Subcutaneous abdominal adipose tissue (tissue), 5 donors: Measurements from ENCODE around the gene CPVL.

Experiments used
- H3K27ac ChIP-seq: one replicate; pipeline ENCODE4 v1.7.0; 2013; ENCODE audit warnings: low read depth, mild to moderate bottlenecking, inconsistent platforms, low read length, moderate library complexity
- H3K27me3 ChIP-seq, 5 donors: one replicate each; pipeline ENCODE4 v1.7.0; 2013; ENCODE audit warnings: low read length in 5 of 5, inconsistent platforms in 1 of 5; ENCODE audit not compliant: control insufficient read depth in 5 of 5, insufficient read depth in 4 of 5
- H3K36me3 ChIP-seq, 5 donors: one replicate each; pipeline ENCODE4 v1.7.0; 2013; ENCODE audit warnings: low read length in 5 of 5; ENCODE audit not compliant: control insufficient read depth in 5 of 5, insufficient read depth in 5 of 5
- H3K4me1 ChIP-seq, 5 donors: one replicate each; pipeline ENCODE4 v1.7.0; 2013; ENCODE audit warnings: low read length in 5 of 5, mild to moderate bottlenecking in 3 of 5, moderate library complexity in 1 of 5; ENCODE audit not compliant: control insufficient read depth in 5 of 5, insufficient read depth in 5 of 5
- H3K4me3 ChIP-seq, 5 donors: one replicate each; pipeline ENCODE4 v1.7.0; 2013; ENCODE audit warnings: low read length in 5 of 5, low read depth in 1 of 5
- H3K9ac ChIP-seq, 5 donors: one replicate each; pipeline ENCODE4 v1.7.0; 2013; ENCODE audit warnings: low read length in 5 of 5, mild to moderate bottlenecking in 4 of 5, moderate library complexity in 3 of 5
- H3K9me3 ChIP-seq, 5 donors: one replicate each; pipeline ENCODE4 v1.7.0; 2013; ENCODE audit warnings: low read length in 5 of 5; ENCODE audit not compliant: control insufficient read depth in 5 of 5
- donor health status: healthy.
- donor health status: healthy.
- donor health status: healthy.
- donor health status: healthy.
- donor health status: healthy.

The CPVL gene

GRCh38 chr7:29184599-29184998, 38.3 kb upstream of the CPVL start:
- Histone ChIP-seq H3K9ac (no peak overlapping the region), H3K36me3 (no peaks in the 10 kb centered on the region), H3K27ac (no peak overlapping the region), H3K9me3 (no peaks in the 10 kb centered on the region), H3K4me1 (peaks cover 0 to 1% (median 0%) of the 10 kb centered on the region in 5 donors), H3K27me3 (no peaks in the 10 kb centered on the region), H3K4me3 (no peak overlapping the region)

GRCh38 chr7:29179115-29179514, 32.8 kb upstream of the CPVL start:
- Histone ChIP-seq H3K36me3 (no peaks in the 10 kb centered on the region), H3K9me3 (no peaks in the 10 kb centered on the region), H3K4me1 (peaks cover 0 to 7% (median 4%) of the 10 kb centered on the region in 5 donors), H3K9ac (no peak overlapping the region), H3K4me3 (no peak overlapping the region), H3K27me3 (no peaks in the 10 kb centered on the region), H3K27ac (no peak overlapping the region)

- H3K9ac ChIP-seq = no peak overlapping the region
- no peaks in the 10 kb centered on the region for H3K27me3 ChIP-seq
- no peaks in the 10 kb centered on the region for H3K9me3 ChIP-seq
- H3K4me3 ChIP-seq = no peak overlapping the region
- peak overlapping the region; percentile 3 for H3K27ac ChIP-seq
- H3K36me3 ChIP-seq = no peaks in the 10 kb centered on the region
- H3K4me1 ChIP-seq = peaks cover 0 to 7% (median 4%) of the 10 kb centered on the region in 5 donors
These were observed 31.7 kb upstream of the CPVL start for GRCh38 chr7:29177963-29178600.

GRCh38 chr7:29173458-29173857, 27.1 kb upstream of the CPVL start:
- H3K36me3 ChIP-seq = no peaks in the 10 kb centered on the region
- no peak overlapping the region for H3K9ac ChIP-seq
- H3K27ac ChIP-seq = no peak overlapping the region
- peaks cover 0 to 7% (median 4%) of the 10 kb centered on the region in 5 donors for H3K4me1 ChIP-seq
- H3K27me3 ChIP-seq = peaks cover 0 to 3% (median 2%) of the 10 kb centered on the region in 5 donors
- H3K9me3 ChIP-seq = no peaks in the 10 kb centered on the region
- H3K4me3 ChIP-seq = no peak overlapping the region

- Histone ChIP-seq H3K36me3 (no peaks in the 10 kb centered on the region), H3K4me1 (no peaks in the 10 kb centered on the region), H3K27me3 (peaks cover 0 to 3% (median 2%) of the 10 kb centered on the region in 5 donors), H3K27ac (no peak overlapping the region), H3K9ac (no peak overlapping the region), H3K4me3 (no peak overlapping the region), H3K9me3 (peaks cover 0 to 4% (median 2%) of the 10 kb centered on the region in 5 donors)
These were observed 24.4 kb upstream of the CPVL start for GRCh38 chr7:29170781-29171180.

GRCh38 chr7:29167721-29168120, 21.4 kb upstream of the CPVL start:
- H3K9ac ChIP-seq = no peak overlapping the region
- H3K27me3 ChIP-seq = peaks cover 0 to 3% (median 2%) of the 10 kb centered on the region in 5 donors
- no peak overlapping the region for H3K4me3 ChIP-seq
- H3K36me3 ChIP-seq = no peaks in the 10 kb centered on the region
- H3K9me3 ChIP-seq = peaks cover 0 to 8% (median 3%) of the 10 kb centered on the region in 5 donors
- no peak overlapping the region for H3K27ac ChIP-seq
- no peaks in the 10 kb centered on the region for H3K4me1 ChIP-seq

GRCh38 chr7:29163854-29164253, 17.5 kb upstream of the CPVL start:
- Histone ChIP-seq H3K9me3 (peaks cover 0 to 12% (median 4%) of the 10 kb centered on the region in 5 donors), H3K36me3 (no peaks in the 10 kb centered on the region), H3K9ac (no peak overlapping the region), H3K4me1 (no peaks in the 10 kb centered on the region), H3K27me3 (peaks cover 0 to 4% (median 0%) of the 10 kb centered on the region in 5 donors), H3K4me3 (no peak overlapping the region), H3K27ac (no peak overlapping the region)

- Histone ChIP-seq H3K4me3 (no peak overlapping the region), H3K9ac (no peak overlapping the region), H3K27me3 (peaks cover 0 to 4% (median 0%) of the 10 kb centered on the region in 5 donors), H3K36me3 (no peaks in the 10 kb centered on the region), H3K27ac (no peak overlapping the region), H3K9me3 (peaks cover 0 to 12% (median 4%) of the 10 kb centered on the region in 5 donors), H3K4me1 (no peaks in the 10 kb centered on the region)
These were observed 16.2 kb upstream of the CPVL start for GRCh38 chr7:29162577-29162976.

- Histone ChIP-seq H3K4me3 (no peak overlapping the region), H3K9ac (no peak overlapping the region), H3K27me3 (peaks cover 0 to 4% (median 0%) of the 10 kb centered on the region in 5 donors), H3K36me3 (no peaks in the 10 kb centered on the region), H3K9me3 (peaks cover 0 to 12% (median 4%) of the 10 kb centered on the region in 5 donors), H3K27ac (no peak overlapping the region), H3K4me1 (no peaks in the 10 kb centered on the region)
These were observed 14.9 kb upstream of the CPVL start for GRCh38 chr7:29161231-29161630.

- Histone ChIP-seq H3K36me3 (no peaks in the 10 kb centered on the region), H3K4me3 (no peak overlapping the region), H3K9ac (no peak overlapping the region), H3K27ac (no peak overlapping the region), H3K27me3 (peaks cover 0 to 4% (median 0%) of the 10 kb centered on the region in 5 donors), H3K4me1 (no peaks in the 10 kb centered on the region), H3K9me3 (peaks cover 0 to 4% (median 0%) of the 10 kb centered on the region in 5 donors)
These were observed 13.7 kb upstream of the CPVL start for GRCh38 chr7:29160080-29160479.
